ENCODE data around the gene IWS1. TPM values are rescaled to one million over a fixed set of nuclear protein-coding genes. Genes with fewer than 3 reads are reported as not detected.

IWS1 gene
- total and polyA plus RNA-seq, 10 of the 15 experiments (the other 5 are each of a cell fraction or from before 2014, with no cell fraction given): 21.9 to 68.9 (median 45.8) TPM

DNA sequence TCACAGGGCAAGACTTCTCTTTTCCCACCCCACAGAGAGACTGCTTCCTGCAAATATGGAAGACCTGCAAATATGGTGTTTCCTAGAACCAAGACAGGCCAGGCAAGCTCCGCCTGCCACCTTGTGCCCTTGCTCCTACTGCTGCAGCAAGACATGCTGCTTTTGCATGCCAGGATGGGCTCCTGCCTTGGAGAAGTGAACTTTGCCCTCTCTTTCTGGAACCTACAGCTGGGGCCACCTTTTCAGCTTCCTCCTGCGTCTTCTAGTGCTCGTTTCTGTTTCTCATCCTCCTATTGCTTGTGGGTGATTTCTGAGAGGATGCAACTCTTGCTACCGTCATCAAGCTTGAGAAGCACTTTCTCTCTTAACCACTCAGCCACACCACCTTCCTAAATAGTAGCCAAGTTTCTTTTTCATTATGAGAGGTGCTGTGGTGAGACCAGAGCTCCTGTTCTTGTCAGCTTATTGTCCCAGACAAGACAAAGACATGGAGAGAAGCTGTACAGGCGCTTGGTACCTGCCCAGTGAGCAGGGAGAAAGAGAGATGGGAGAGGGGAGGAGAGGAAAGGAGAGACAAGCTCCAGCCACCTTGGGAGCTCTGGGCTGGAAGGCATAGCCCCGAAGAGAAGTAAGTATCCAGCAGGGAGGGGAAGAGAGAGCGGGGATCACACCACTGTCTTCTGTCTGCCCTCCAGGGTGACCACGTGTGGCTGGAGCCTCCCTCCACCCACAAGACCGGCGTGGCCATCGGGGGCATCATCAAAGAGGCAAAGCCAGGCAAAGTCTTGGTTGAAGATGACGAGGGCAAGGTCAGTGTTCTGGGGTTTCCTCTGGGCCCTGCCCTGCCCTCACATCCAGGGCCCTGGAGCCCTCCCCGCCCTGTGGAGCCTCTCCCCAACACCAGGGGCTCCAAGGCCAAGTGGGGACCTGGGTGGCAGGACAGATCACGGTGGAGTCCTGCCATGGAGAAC lies 37.5 kb upstream of the IWS1 start (continued):
- TF ChIP-seq IRF4 (IDR thresholded peaks at IDR 0.05; ENCODE audit: low read depth, low read length): peak; percentile 76
- TF ChIP-seq ATF7 (IDR thresholded peaks at IDR 0.05; ENCODE audit: low read depth): peak; percentile 83
- no peak for TF ChIP-seq EZH2 (IDR thresholded peaks at IDR 0.05; ENCODE audit: borderline replicate concordance, control insufficient read depth, low read depth, low read length)
- peak; percentile 88 for TF ChIP-seq NBN (IDR thresholded peaks at IDR 0.05)
- TF ChIP-seq, protein P1, sequence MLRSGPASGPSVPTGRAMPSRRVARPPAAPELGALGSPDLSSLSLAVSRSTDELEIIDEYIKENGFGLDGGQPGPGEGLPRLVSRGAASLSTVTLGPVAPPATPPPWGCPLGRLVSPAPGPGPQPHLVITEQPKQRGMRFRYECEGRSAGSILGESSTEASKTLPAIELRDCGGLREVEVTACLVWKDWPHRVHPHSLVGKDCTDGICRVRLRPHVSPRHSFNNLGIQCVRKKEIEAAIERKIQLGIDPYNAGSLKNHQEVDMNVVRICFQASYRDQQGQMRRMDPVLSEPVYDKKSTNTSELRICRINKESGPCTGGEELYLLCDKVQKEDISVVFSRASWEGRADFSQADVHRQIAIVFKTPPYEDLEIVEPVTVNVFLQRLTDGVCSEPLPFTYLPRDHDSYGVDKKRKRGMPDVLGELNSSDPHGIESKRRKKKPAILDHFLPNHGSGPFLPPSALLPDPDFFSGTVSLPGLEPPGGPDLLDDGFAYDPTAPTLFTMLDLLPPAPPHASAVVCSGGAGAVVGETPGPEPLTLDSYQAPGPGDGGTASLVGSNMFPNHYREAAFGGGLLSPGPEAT (IDR thresholded peaks at IDR 0.05; ENCODE audit: low read depth): peak; percentile 78
- TF ChIP-seq EED (IDR thresholded peaks at IDR 0.05; ENCODE audit: low read depth): peak; percentile 95
- peak; percentile 97 for TF ChIP-seq IKZF2 (IDR thresholded peaks at IDR 0.05)
- TF ChIP-seq SRF (IDR thresholded peaks at IDR 0.05; ENCODE audit: low read depth in 2 of 2, low read length in 2 of 2): peak in 1 of 2 experiments; percentile 55; a peak in 1 of 4 replicates
- TF ChIP-seq ZNF207 (IDR thresholded peaks at IDR 0.05; ENCODE audit: borderline replicate concordance): no peak
- no peak for TF ChIP-seq YBX1 (IDR thresholded peaks at IDR 0.05)
- TF ChIP-seq, protein P2, sequence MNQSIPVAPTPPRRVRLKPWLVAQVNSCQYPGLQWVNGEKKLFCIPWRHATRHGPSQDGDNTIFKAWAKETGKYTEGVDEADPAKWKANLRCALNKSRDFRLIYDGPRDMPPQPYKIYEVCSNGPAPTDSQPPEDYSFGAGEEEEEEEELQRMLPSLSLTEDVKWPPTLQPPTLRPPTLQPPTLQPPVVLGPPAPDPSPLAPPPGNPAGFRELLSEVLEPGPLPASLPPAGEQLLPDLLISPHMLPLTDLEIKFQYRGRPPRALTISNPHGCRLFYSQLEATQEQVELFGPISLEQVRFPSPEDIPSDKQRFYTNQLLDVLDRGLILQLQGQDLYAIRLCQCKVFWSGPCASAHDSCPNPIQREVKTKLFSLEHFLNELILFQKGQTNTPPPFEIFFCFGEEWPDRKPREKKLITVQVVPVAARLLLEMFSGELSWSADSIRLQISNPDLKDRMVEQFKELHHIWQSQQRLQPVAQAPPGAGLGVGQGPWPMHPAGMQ (IDR thresholded peaks at IDR 0.05; ENCODE audit: borderline replicate concordance): no peak
- TF ChIP-seq, protein P3, sequence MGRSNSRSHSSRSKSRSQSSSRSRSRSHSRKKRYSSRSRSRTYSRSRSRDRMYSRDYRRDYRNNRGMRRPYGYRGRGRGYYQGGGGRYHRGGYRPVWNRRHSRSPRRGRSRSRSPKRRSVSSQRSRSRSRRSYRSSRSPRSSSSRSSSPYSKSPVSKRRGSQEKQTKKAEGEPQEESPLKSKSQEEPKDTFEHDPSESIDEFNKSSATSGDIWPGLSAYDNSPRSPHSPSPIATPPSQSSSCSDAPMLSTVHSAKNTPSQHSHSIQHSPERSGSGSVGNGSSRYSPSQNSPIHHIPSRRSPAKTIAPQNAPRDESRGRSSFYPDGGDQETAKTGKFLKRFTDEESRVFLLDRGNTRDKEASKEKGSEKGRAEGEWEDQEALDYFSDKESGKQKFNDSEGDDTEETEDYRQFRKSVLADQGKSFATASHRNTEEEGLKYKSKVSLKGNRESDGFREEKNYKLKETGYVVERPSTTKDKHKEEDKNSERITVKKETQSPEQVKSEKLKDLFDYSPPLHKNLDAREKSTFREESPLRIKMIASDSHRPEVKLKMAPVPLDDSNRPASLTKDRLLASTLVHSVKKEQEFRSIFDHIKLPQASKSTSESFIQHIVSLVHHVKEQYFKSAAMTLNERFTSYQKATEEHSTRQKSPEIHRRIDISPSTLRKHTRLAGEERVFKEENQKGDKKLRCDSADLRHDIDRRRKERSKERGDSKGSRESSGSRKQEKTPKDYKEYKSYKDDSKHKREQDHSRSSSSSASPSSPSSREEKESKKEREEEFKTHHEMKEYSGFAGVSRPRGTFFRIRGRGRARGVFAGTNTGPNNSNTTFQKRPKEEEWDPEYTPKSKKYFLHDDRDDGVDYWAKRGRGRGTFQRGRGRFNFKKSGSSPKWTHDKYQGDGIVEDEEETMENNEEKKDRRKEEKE (IDR thresholded peaks at IDR 0.05): no peak
- TF ChIP-seq RFX5 (IDR thresholded peaks at IDR 0.05; ENCODE audit: low read depth, low read length): no peak
- TF ChIP-seq NFYB (IDR thresholded peaks at IDR 0.05; ENCODE audit: insufficient read depth, low read depth, low read length): no peak
- peak; percentile 66; the same call in 1 of the 2 replicates for TF ChIP-seq ASH2L (IDR thresholded peaks at IDR 0.05; ENCODE audit: borderline replicate concordance, low read depth)
- TF ChIP-seq SMC3 (IDR thresholded peaks at IDR 0.05; ENCODE audit: borderline replicate concordance, low read length): peak; percentile 11; the same call in 1 of the 2 replicates
- TF ChIP-seq RUNX3 (IDR thresholded peaks at IDR 0.05; ENCODE audit: low read length): peak; percentile 97
- TF ChIP-seq NR2C1 (IDR thresholded peaks at IDR 0.05): peak; percentile 78
- peak; percentile 83; the same call in 1 of the 2 replicates for TF ChIP-seq CHD2 (IDR thresholded peaks at IDR 0.05; ENCODE audit: borderline replicate concordance, low read depth, low read length)
- peak; percentile 42; the same call in 1 of the 2 replicates for TF ChIP-seq SPI1 (IDR thresholded peaks at IDR 0.05; ENCODE audit: borderline replicate concordance, insufficient read depth, low read depth, low read length)
- TF ChIP-seq ATF2 (IDR thresholded peaks at IDR 0.05; ENCODE audit: low read length): peak; percentile 85

All from GM12878 (cell line).